HL-60 (cell line): ENCODE results near the gene KLHL4.
"Not testable (repeated sequence)": the region's sequence is repeated elsewhere in the genome, so short reads cannot be mapped to it uniquely, and the experiment has no call there.

Experiments
- DNase-seq, 2 experiments: peaks; one replicate each; pipeline ENCODE4 v3.0.0-alpha.2; 2010 to 2020; ENCODE audit warnings: low read depth in 1 of 2, low spot score in 1 of 2
- H3K27ac ChIP-seq: fragments of 250-450 bp; sonication (Bioruptor Pico); replicated peaks from 2 replicates; pipeline ENCODE4 v1.5.1; 2020; ENCODE audit warnings: mild to moderate bottlenecking, moderate library complexity
- H3K27me3 ChIP-seq: fragments of 250-450 bp; sonication (Bioruptor Pico); 2 replicates; pipeline ENCODE4 v1.5.1; 2021; ENCODE audit warnings: mild to moderate bottlenecking, moderate library complexity; ENCODE audit not compliant: insufficient read depth, poor library complexity, severe bottlenecking
- H3K4me3 ChIP-seq: replicated peaks from 2 replicates; pipeline ENCODE4 v1.5.1; 2011; ENCODE audit warnings: mild to moderate bottlenecking, control low read depth, low read length; ENCODE audit not compliant: insufficient read depth
- GABPA ChIP-seq: IDR thresholded peaks from 2 replicates; pipeline ENCODE4 v1.6.1; 2012; ENCODE audit warnings: low read depth
- POLR2AphosphoS5 ChIP-seq: IDR thresholded peaks from 2 replicates; pipeline ENCODE4 v1.6.1; 2012; ENCODE audit warnings: low read depth
- SPI1 ChIP-seq: IDR thresholded peaks from 2 replicates; pipeline ENCODE4 v1.6.1; 2012; ENCODE audit warnings: low read depth, mild to moderate bottlenecking, borderline replicate concordance
- TF ChIP-seq, protein P1 (sequence below): IDR thresholded peaks from 2 replicates; pipeline ENCODE4 v1.6.1; 2012; ENCODE audit warnings: low read depth; ENCODE audit not compliant: insufficient replicate concordance
- TF ChIP-seq, protein P2 (sequence below): IDR thresholded peaks from one replicate; pipeline ENCODE4 v1.5.1; 2011; ENCODE audit warnings: low read length, control low read depth, inconsistent platforms; ENCODE audit not compliant: insufficient read depth

The KLHL4 gene

DNA sequence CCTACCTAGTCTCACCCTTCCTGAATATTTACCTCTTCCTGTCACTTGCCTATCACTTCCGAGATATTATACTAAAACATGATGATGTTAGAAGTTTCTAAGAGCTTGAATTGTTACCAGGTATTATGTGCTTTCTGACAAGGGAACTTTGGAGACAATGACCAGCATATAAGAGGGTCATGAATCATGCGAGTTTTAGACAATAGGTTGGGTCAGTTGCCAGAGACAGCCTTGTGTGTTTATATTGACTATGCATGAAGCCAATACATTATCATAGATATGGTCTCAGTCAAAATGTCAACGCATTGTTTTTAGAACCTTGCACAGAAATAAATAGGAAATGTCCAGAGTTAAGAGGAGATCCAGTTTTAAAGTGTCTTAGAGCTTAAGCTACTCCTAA, 116.8 kb downstream of the KLHL4 start:
- no peak overlapping the region for H3K27ac ChIP-seq
- no peaks in the 10 kb centered on the region for H3K27me3 ChIP-seq
- DNase-seq: no peak
- no peak overlapping the region for H3K4me3 ChIP-seq
- TF ChIP-seq POLR2AphosphoS5 (no peak), GABPA (no peak), SPI1 (no peak)
- TF ChIP-seq, protein P1, sequence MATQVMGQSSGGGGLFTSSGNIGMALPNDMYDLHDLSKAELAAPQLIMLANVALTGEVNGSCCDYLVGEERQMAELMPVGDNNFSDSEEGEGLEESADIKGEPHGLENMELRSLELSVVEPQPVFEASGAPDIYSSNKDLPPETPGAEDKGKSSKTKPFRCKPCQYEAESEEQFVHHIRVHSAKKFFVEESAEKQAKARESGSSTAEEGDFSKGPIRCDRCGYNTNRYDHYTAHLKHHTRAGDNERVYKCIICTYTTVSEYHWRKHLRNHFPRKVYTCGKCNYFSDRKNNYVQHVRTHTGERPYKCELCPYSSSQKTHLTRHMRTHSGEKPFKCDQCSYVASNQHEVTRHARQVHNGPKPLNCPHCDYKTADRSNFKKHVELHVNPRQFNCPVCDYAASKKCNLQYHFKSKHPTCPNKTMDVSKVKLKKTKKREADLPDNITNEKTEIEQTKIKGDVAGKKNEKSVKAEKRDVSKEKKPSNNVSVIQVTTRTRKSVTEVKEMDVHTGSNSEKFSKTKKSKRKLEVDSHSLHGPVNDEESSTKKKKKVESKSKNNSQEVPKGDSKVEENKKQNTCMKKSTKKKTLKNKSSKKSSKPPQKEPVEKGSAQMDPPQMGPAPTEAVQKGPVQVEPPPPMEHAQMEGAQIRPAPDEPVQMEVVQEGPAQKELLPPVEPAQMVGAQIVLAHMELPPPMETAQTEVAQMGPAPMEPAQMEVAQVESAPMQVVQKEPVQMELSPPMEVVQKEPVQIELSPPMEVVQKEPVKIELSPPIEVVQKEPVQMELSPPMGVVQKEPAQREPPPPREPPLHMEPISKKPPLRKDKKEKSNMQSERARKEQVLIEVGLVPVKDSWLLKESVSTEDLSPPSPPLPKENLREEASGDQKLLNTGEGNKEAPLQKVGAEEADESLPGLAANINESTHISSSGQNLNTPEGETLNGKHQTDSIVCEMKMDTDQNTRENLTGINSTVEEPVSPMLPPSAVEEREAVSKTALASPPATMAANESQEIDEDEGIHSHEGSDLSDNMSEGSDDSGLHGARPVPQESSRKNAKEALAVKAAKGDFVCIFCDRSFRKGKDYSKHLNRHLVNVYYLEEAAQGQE: no peak
- TF ChIP-seq, protein P2, sequence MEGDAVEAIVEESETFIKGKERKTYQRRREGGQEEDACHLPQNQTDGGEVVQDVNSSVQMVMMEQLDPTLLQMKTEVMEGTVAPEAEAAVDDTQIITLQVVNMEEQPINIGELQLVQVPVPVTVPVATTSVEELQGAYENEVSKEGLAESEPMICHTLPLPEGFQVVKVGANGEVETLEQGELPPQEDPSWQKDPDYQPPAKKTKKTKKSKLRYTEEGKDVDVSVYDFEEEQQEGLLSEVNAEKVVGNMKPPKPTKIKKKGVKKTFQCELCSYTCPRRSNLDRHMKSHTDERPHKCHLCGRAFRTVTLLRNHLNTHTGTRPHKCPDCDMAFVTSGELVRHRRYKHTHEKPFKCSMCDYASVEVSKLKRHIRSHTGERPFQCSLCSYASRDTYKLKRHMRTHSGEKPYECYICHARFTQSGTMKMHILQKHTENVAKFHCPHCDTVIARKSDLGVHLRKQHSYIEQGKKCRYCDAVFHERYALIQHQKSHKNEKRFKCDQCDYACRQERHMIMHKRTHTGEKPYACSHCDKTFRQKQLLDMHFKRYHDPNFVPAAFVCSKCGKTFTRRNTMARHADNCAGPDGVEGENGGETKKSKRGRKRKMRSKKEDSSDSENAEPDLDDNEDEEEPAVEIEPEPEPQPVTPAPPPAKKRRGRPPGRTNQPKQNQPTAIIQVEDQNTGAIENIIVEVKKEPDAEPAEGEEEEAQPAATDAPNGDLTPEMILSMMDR: no peak

DNA sequence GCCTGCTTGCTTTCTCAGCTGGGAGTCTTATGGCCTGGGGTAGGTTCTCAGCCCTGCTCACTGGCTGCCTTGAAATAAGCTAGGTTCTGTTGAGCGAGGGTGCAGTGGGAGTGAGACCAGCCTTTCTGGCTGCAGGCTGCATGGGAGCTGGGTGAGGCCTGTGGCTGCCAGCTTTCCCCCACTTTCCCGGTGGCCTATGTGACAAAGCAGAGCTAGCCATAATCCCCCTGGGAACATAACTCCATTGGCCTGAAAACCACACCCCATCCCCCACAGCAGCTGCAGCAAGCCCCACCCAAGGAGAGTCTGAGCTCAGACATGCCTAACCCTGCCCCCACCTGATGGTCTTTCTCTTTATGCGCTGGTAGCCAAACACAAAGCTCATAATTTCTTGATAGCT, 118.9 kb downstream of the KLHL4 start:
- no peak overlapping the region for H3K4me3 ChIP-seq
- H3K27ac ChIP-seq: no peak overlapping the region
- H3K27me3 ChIP-seq: no peaks in the 10 kb centered on the region
- no peak for DNase-seq
- TF ChIP-seq GABPA (no peak), POLR2AphosphoS5 (no peak), SPI1 (no peak)
- TF ChIP-seq, protein P2: no peak
- TF ChIP-seq, protein P1: no peak

DNA sequence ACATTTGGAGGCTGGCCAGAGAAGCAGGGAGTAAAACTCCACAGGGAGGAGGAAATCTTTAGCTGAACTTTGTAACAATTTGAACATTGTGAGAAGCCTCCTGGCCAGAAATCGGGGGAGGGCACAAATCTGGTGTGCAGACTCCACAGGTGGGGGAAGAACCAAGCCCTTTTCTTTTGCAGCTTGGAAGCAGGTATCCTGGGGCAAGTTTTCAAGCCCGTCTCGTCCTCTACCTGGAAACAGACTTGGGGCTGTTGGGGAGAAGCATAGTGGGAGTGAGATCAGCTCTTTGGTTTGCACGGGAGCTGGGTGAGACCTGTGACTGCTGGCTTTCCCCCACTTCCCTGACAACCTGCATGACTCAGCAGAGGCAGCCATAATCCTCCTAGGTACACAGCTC, 123.8 kb downstream of the KLHL4 start:
- H3K4me3 ChIP-seq, H3K27ac ChIP-seq, DNase-seq: not testable (repeated sequence)

DNA sequence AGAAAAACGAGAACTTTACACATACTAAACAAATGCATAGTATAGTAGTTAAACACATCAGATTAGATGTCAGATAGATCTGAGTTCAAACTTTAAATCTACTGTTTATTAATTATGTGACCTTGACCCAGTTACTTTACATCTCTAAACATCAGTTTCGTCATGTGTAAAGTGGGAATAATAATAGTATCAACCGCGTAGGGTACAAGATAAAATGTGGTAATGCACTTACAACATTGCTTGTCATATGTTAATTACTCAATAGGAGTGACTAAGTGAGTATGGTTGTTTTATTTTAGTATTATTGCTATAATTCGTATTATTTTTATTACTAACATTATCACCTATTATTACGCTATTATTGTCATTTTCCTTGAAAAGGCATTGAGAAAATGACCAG, 144.2 kb downstream of the KLHL4 start:
- DNase-seq: no peak
- no peak overlapping the region for H3K4me3 ChIP-seq
- TF ChIP-seq SPI1: no peak
- no peak for TF ChIP-seq GABPA
- TF ChIP-seq, protein P1: no peak
- TF ChIP-seq, protein P2: no peak
- TF ChIP-seq POLR2AphosphoS5: no peak
- H3K27me3 ChIP-seq: no peaks in the 10 kb centered on the region
- no peak overlapping the region for H3K27ac ChIP-seq

More for the DNA sequence above, 123.8 kb downstream of the KLHL4 start:
- H3K27me3 ChIP-seq: not testable (repeated sequence)
